K562 (cell line): ENCODE data around the gene NALF2. TPM values are rescaled to one million over a fixed set of nuclear protein-coding genes. Genes with fewer than 3 reads are reported as not detected.

Experiments
- ATAC-seq: fragments of 200-7000 bp; cut with Tn5 transposase; 3 replicates; pipeline ENCODE4 v1.9.1; 2020; ENCODE audit warnings: moderate library complexity
- BruUV-seq: library from RNA; stranded (reverse); fragments of 400-500 nt; replicated peaks from 2 replicates; lab custom pipeline; 2021; lab: Mats Ljungman, UMichigan
- CTCF ChIA-PET: fragments of 300-600 bp; formaldehyde crosslinking; extraction: SDS; loops from one replicate; lab custom pipeline; 2021; ENCODE audit warnings: low intra/inter-chr PET ratio; lab: Yijun Ruan, JAX
- POLR2A ChIA-PET: fragments of 300-600, 350-650 bp; sonication (Branson Sonifier 250); formaldehyde crosslinking; extraction: SDS; loops from one replicate; lab custom pipeline; 2021; ENCODE audit warnings: antibody characterized with exemption, inconsistent platforms; lab: Yijun Ruan, JAX
- DNase-seq, 4 experiments: peaks; one replicate each; pipeline versions ENCODE4 v3.0.0 to v3.0.0-alpha.2; 2011 to 2018; ENCODE audit warnings: low spot score in 3 of 4, mixed read lengths in 3 of 4; ENCODE audit errors: extremely low read depth in 1 of 4
- FAIRE-seq: peaks from 2 replicates; lab custom pipeline; 2011; peaks lifted over from hg19 to GRCh38; lab: Jason Lieb, UNC
- H2AFZ ChIP-seq: 2 replicates; pipeline ENCODE4 v1.6.0; 2011; ENCODE audit warnings: low read depth, low read length, control low read depth, inconsistent platforms
- H3K27ac ChIP-seq: fragments of 200-600 bp; 3 replicates; pipeline ENCODE4 v1.8.0; 2011; ENCODE audit warnings: low read depth, mild to moderate bottlenecking, control low read depth, inconsistent platforms, low read length, moderate library complexity, mixed read lengths; ENCODE audit errors: extremely low read depth
- H3K27me3 ChIP-seq, 2 experiments: fragments of 300-600 bp in 1 of 2; 2 replicates in 1 of 2; 3 replicates in 1 of 2; pipeline versions ENCODE4 v1.6.0 to v1.8.0; 2011; ENCODE audit warnings: inconsistent platforms in 2 of 2, low read length in 2 of 2, mild to moderate bottlenecking in 1 of 2, mixed read lengths in 1 of 2, moderate library complexity in 1 of 2; ENCODE audit not compliant: control insufficient read depth in 2 of 2, insufficient read depth in 2 of 2
- H3K36me3 ChIP-seq: fragments of 300-600 bp; 3 replicates; pipeline ENCODE4 v1.8.0; 2011; ENCODE audit warnings: mild to moderate bottlenecking, low read length, inconsistent platforms; ENCODE audit not compliant: control insufficient read depth, insufficient read depth
- H3K4me1 ChIP-seq, 2 experiments: fragments of 200-600 bp in 1 of 2; replicated peaks in 1 of 2; 2 replicates in 1 of 2; 3 replicates in 1 of 2; pipeline versions ENCODE4 v1.5.1 to v1.8.0; 2011; ENCODE audit warnings: inconsistent platforms in 2 of 2, low read length in 2 of 2, mild to moderate bottlenecking in 1 of 2, mixed read lengths in 1 of 2, moderate library complexity in 1 of 2; ENCODE audit not compliant: control insufficient read depth in 2 of 2, insufficient read depth in 2 of 2
- H3K4me2 ChIP-seq: 2 replicates; pipeline ENCODE4 v1.6.1; 2011; ENCODE audit warnings: low read length, control low read depth, inconsistent platforms, mixed read lengths; ENCODE audit not compliant: insufficient read depth
- H3K4me3 ChIP-seq: fragments of 200-600 bp; sonication (generic), shearing (Covaris generic); 2 replicates; pipeline ENCODE4 v1.5.1; 2016; ENCODE audit warnings: control low read depth, inconsistent platforms
- H3K79me2 ChIP-seq: fragments of 200-600 bp; 3 replicates; pipeline ENCODE4 v1.8.0; 2011; ENCODE audit warnings: low read length, inconsistent platforms; ENCODE audit not compliant: control insufficient read depth, insufficient read depth
- H3K9ac ChIP-seq, 2 experiments: 2 replicates each; pipeline versions ENCODE4 v1.6.0 to v1.6.1; 2011; ENCODE audit warnings: low read depth in 2 of 2, low read length in 2 of 2, control low read depth in 1 of 2, inconsistent platforms in 1 of 2, mild to moderate bottlenecking in 1 of 2, mixed read lengths in 1 of 2; ENCODE audit not compliant: insufficient read depth in 1 of 2
- H3K9me1 ChIP-seq: one replicate; pipeline ENCODE4 v1.6.0; 2011; ENCODE audit warnings: inconsistent platforms, mild to moderate bottlenecking, low read length, moderate library complexity; ENCODE audit not compliant: control insufficient read depth, insufficient read depth
- H3K9me3 ChIP-seq: replicated peaks from 2 replicates; pipeline ENCODE4 v1.5.1; 2011; ENCODE audit warnings: low read depth, low read length, inconsistent platforms; ENCODE audit not compliant: control insufficient read depth, insufficient read depth
- H4K20me1 ChIP-seq: replicated peaks from 2 replicates; pipeline ENCODE4 v1.6.1; 2011; ENCODE audit warnings: low read length, inconsistent platforms, mixed read lengths; ENCODE audit not compliant: control insufficient read depth, insufficient read depth
- ARID2 ChIP-seq: fragments of 450-650 bp; IDR thresholded peaks from 2 replicates; pipeline ENCODE4 v1.6.1; 2017; ENCODE audit warnings: antibody characterized with exemption, mild to moderate bottlenecking
- ELF2 ChIP-seq: fragments of 250-450 bp; sonication (Bioruptor Pico); IDR thresholded peaks from 2 replicates; pipeline ENCODE4 v1.5.0; 2021; ENCODE audit warnings: mild to moderate bottlenecking
- NFYB ChIP-seq: IDR thresholded peaks from 2 replicates; pipeline ENCODE4 v1.6.1; 2011; ENCODE audit warnings: mild to moderate bottlenecking, moderate library complexity; ENCODE audit not compliant: insufficient read length; ENCODE audit errors: extremely low read depth
- RAD51 ChIP-seq: fragments of 450-650 bp; IDR thresholded peaks from 2 replicates; pipeline ENCODE4 v1.7.1; 2016; ENCODE audit warnings: low read depth, mild to moderate bottlenecking, borderline replicate concordance
- RBFOX2 ChIP-seq: fragments of 200-400 bp; formaldehyde crosslinking; IDR thresholded peaks from 2 replicates; pipeline ENCODE4 v1.6.1; 2017; ENCODE audit warnings: low read depth, mild to moderate bottlenecking, low read length, moderate library complexity
- ZBTB9 ChIP-seq: fragments of 450-650 bp; formaldehyde crosslinking; IDR thresholded peaks from 2 replicates; pipeline ENCODE4 v1.4.0; 2020; ENCODE audit warnings: mild to moderate bottlenecking, moderate library complexity
- ZNF140 ChIP-seq: fragments of 250-450 bp; sonication (Bioruptor Pico); IDR thresholded peaks from 2 replicates; pipeline ENCODE4 v1.8.0; 2021; ENCODE audit warnings: moderate library complexity, mild to moderate bottlenecking, inconsistent platforms
- WGBS: fragments of 100-300 bp; shearing (Covaris generic); methylation state at CpG from one replicate; pipeline ENCODE4 v1.1.6; 2016; ENCODE audit warnings: low coverage, mixed read lengths; ENCODE audit not compliant: insufficient coverage; ENCODE audit errors: missing lambda C conversion rate; 5-methylcytosine and 5-hydroxymethylcytosine counted together
- in situ Hi-C: fragments of 300-500 bp; cut with MboI; formaldehyde crosslinking; loops from 4 replicates; pipeline ENCODE4 v1.15.0; 2018; ENCODE audit warnings: inconsistent platforms, mixed read lengths
- intact Hi-C: fragments of 100-400 bp; cut with micrococcal nuclease; formaldehyde crosslinking; loops from 2 replicates; pipeline ENCODE4 v1.14.2; 2022
- polyA plus RNA-seq, 8 experiments: library from polyadenylated mRNA; depleted of rRNA in 4 of 8; stranded (reverse) in 5 of 8; unstranded in 3 of 8; fragments of >200 nt; fragmentation: Nextera tagmentation in 2 of 8; fragmentation: Illumina TruSeq in 1 of 8; extraction: Ambion mirVana in 2 of 8; extraction: Trizol in 1 of 8; gene quantifications; 2 replicates each; pipeline versions ENCODE4 v1.2.1 to v1.2.3, GENCODE V29; 2011 to 2014; ENCODE audit warnings: inconsistent platforms in 1 of 8, missing spikeins in 1 of 8
- total RNA-seq, 7 experiments: library from RNA; depleted of rRNA in 6 of 7; stranded (reverse); fragments of >200 nt in 6 of 7; fragmentation: Illumina TruSeq in 2 of 7; extraction: Trizol in 2 of 7; gene quantifications; 2 replicates each; pipeline versions ENCODE4 v1.2.1 to v1.2.3, GENCODE V29; 2011 to 2021; ENCODE audit warnings: low replicate concordance in 1 of 7
- TF ChIP-seq, protein P1 (sequence below): fragments of 450-650 bp; IDR thresholded peaks from 2 replicates; pipeline ENCODE4 v1.6.1; 2016; ENCODE audit warnings: low read depth, mild to moderate bottlenecking, moderate library complexity

NALF2 gene
- total and polyA plus RNA-seq, 9 of the 15 experiments (the other 6 are each of a cell fraction or from before 2014, with no cell fraction given), result not detected

- ChIA-PET CTCF (no interaction called here), POLR2A (interaction anchor here (0.6 kb wide), 1 partner anchor 20 kb away, joined by 3 read pairs; no protein-coding TSS in a partner anchor)
- BruUV-seq, result no TSS peak
- TF ChIP-seq RAD51 (no peak), RBFOX2 (no peak), NFYB (no peak), ARID2 (no peak), ELF2 (no peak), ZBTB9 (CRISPR knock-in tag) (no peak), ZNF140 (no peak)
- TF ChIP-seq, protein P1, sequence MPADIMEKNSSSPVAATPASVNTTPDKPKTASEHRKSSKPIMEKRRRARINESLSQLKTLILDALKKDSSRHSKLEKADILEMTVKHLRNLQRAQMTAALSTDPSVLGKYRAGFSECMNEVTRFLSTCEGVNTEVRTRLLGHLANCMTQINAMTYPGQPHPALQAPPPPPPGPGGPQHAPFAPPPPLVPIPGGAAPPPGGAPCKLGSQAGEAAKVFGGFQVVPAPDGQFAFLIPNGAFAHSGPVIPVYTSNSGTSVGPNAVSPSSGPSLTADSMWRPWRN, result no peak
- Histone ChIP-seq H3K9ac (no peak overlapping the region), H3K27ac (no peak overlapping the region), H4K20me1 (no peaks in the 10 kb centered on the region), H3K9me1 (no peaks in the 10 kb centered on the region), H3K36me3 (no peaks in the 10 kb centered on the region), H3K27me3 (no peaks in the 10 kb centered on the region; a peak in 1 of 5 replicates), H3K79me2 (no peaks in the 10 kb centered on the region), H3K4me1 (no peaks in the 10 kb centered on the region), H3K4me2 (no peak overlapping the region), H2AFZ (no peak overlapping the region), H3K4me3 (no peak overlapping the region), H3K9me3 (no peaks in the 10 kb centered on the region)
- FAIRE-seq, result no peak
- intact Hi-C loops (no loop called here), in situ Hi-C loops (no loop called here)
- no peak for DNase-seq
- no peak for ATAC-seq
- 0% methylated on average over 4 of the region's 7 CpGs for WGBS
These were observed 47.4 kb downstream of the NALF2 start for GRCh38 chrX:69551421-69552009.
